Endodermal cell (in vitro differentiated cells): ENCODE data around the gene ADAMTS10. TPM values are rescaled to one million over a fixed set of nuclear protein-coding genes. Genes with fewer than 3 reads are reported as not detected.

Experiments
- DNase-seq: peaks from one replicate; pipeline ENCODE4 v3.0.0-alpha.2; 2017
- H3K27ac ChIP-seq: 2 replicates; pipeline ENCODE4 v1.5.1; 2013; ENCODE audit warnings: mild to moderate bottlenecking, low read depth, low read length, moderate library complexity
- H3K27me3 ChIP-seq: 2 replicates; pipeline ENCODE4 v1.6.1; 2013; ENCODE audit warnings: mild to moderate bottlenecking, low read length, moderate library complexity; ENCODE audit not compliant: insufficient read depth, control insufficient read depth, poor library complexity, severe bottlenecking
- H3K36me3 ChIP-seq: 2 replicates; pipeline ENCODE4 v1.7.0; 2013; ENCODE audit warnings: mild to moderate bottlenecking, low read length, moderate library complexity; ENCODE audit not compliant: control insufficient read depth, insufficient read depth
- H3K4me1 ChIP-seq: one replicate; pipeline ENCODE4 v1.7.0; 2013; ENCODE audit warnings: low read length; ENCODE audit not compliant: control insufficient read depth, insufficient read depth
- H3K4me3 ChIP-seq: 2 replicates; pipeline ENCODE4 v1.5.1; 2013; ENCODE audit warnings: mild to moderate bottlenecking, low read length, moderate library complexity
- H3K9ac ChIP-seq: 2 replicates; pipeline ENCODE4 v1.6.1; 2013; ENCODE audit warnings: mild to moderate bottlenecking, low read length, moderate library complexity; ENCODE audit not compliant: poor library complexity, severe bottlenecking; ENCODE audit errors: extremely low read depth
- H3K9me3 ChIP-seq: 2 replicates; pipeline ENCODE4 v1.6.1; 2013; ENCODE audit warnings: mild to moderate bottlenecking, low read length, moderate library complexity; ENCODE audit not compliant: control insufficient read depth
- H3K27ac Mint-ChIP-seq: 2 replicates; pipeline ENCODE4 v1.8.0; 2020; ENCODE audit warnings: mixed read lengths
- H3K27me3 Mint-ChIP-seq: 2 replicates; pipeline ENCODE4 v1.8.0; 2021; ENCODE audit warnings: mild to moderate bottlenecking, mixed read lengths; ENCODE audit not compliant: insufficient read depth
- H3K36me3 Mint-ChIP-seq: 2 replicates; pipeline ENCODE4 v1.8.0; 2020; ENCODE audit warnings: low read depth, mixed read lengths
- H3K4me1 Mint-ChIP-seq: 2 replicates; pipeline ENCODE4 v1.8.0; 2020; ENCODE audit warnings: mixed read lengths
- H3K4me3 Mint-ChIP-seq: 2 replicates; pipeline ENCODE4 v1.8.0; 2020; ENCODE audit warnings: mild to moderate bottlenecking, moderate library complexity, mixed read lengths
- H3K9me3 Mint-ChIP-seq: 2 replicates; pipeline ENCODE4 v1.8.0; 2020; ENCODE audit warnings: mild to moderate bottlenecking, mixed read lengths
- CTCF ChIP-seq: fragments of 200-600 bp; sonication (generic); conservative IDR thresholded peaks from 2 replicates; pipeline ENCODE4 v1.5.0; 2021; ENCODE audit warnings: antibody characterized with exemption, mild to moderate bottlenecking
- WGBS, 2 experiments: methylation state at CpG; one replicate each; pipeline versions ENCODE4 v1.1.5 to v1.1.7; 2013; ENCODE audit warnings: missing lambda C conversion rate in 2 of 2, mixed read lengths in 1 of 2; ENCODE audit not compliant: insufficient coverage in 1 of 2, insufficient read length in 1 of 2; 5-methylcytosine and 5-hydroxymethylcytosine counted together
- total RNA-seq, 2 donors: library from RNA; stranded (reverse); fragmentation: NEBNext Ultra II Directional in 1 of 2; extraction: Animal tissue kit (Norgen Biotek cat#: 25700) in 1 of 2; gene quantifications; 2 replicates in 1 of 2; 3 replicates in 1 of 2; pipeline ENCODE4 v1.2.1, GENCODE V29; 2021

The ADAMTS10 gene
- total RNA-seq, 2 donors from 2014 or later, result 19.3 to 35.9 TPM

GRCh38 chr19:8552810-8553209, 57.7 kb downstream of the ADAMTS10 start:
- Mint-ChIP-seq H3K4me1 (peaks cover 2% of the 10 kb centered on the region), H3K9me3 (peaks cover 3% of the 10 kb centered on the region), H3K4me3 (no peak overlapping the region), H3K36me3 (peaks cover 7% of the 10 kb centered on the region), H3K27me3 (peaks cover 25% of the 10 kb centered on the region), H3K27ac (no peak overlapping the region)
- no peak overlapping the region for H3K4me3 ChIP-seq
- no peaks in the 10 kb centered on the region for H3K4me1 ChIP-seq
- no peak for TF ChIP-seq CTCF
- H3K36me3 ChIP-seq, result no peaks in the 10 kb centered on the region
- H3K27me3 ChIP-seq, result no peaks in the 10 kb centered on the region
- H3K27ac ChIP-seq, result no peak overlapping the region
- no peaks in the 10 kb centered on the region for H3K9me3 ChIP-seq
- 90 to 98% methylated on average over 5 to 10 of the region's 10 CpGs for WGBS, 2 experiments
- DNase-seq, result peak; percentile 83
- H3K9ac ChIP-seq, result no peak overlapping the region

- H3K27ac Mint-ChIP-seq, result no peak overlapping the region
- Histone ChIP-seq H3K27me3 (no peaks in the 10 kb centered on the region), H3K27ac (no peak overlapping the region), H3K4me1 (no peaks in the 10 kb centered on the region), H3K9ac (no peak overlapping the region), H3K36me3 (peaks cover 3% of the 10 kb centered on the region), H3K9me3 (no peaks in the 10 kb centered on the region), H3K4me3 (no peak overlapping the region)
- H3K36me3 Mint-ChIP-seq, result peaks cover 21% of the 10 kb centered on the region
- H3K4me3 Mint-ChIP-seq, result no peak overlapping the region
- peaks cover 2% of the 10 kb centered on the region for H3K4me1 Mint-ChIP-seq
- H3K9me3 Mint-ChIP-seq, result peaks cover 3% of the 10 kb centered on the region
- 95 to 100% methylated on average over 6 to 15 of the region's 15 CpGs for WGBS, 2 experiments
- peaks cover 21% of the 10 kb centered on the region for H3K27me3 Mint-ChIP-seq
- no peak for DNase-seq
- TF ChIP-seq CTCF, result no peak
These were observed 60.4 kb downstream of the ADAMTS10 start for GRCh38 chr19:8550070-8550469.

- WGBS, 2 experiments, result 94 to 100% methylated on average over 4 to 8 of the region's 8 CpGs
- no peak for DNase-seq
- TF ChIP-seq CTCF, result no peak
- Histone ChIP-seq H3K27me3 (no peaks in the 10 kb centered on the region), H3K36me3 (peaks cover 5% of the 10 kb centered on the region), H3K9ac (no peak overlapping the region), H3K4me3 (no peak overlapping the region), H3K9me3 (no peaks in the 10 kb centered on the region), H3K27ac (no peak overlapping the region), H3K4me1 (no peaks in the 10 kb centered on the region)
- no peaks in the 10 kb centered on the region for H3K27me3 Mint-ChIP-seq
- H3K36me3 Mint-ChIP-seq, result peaks cover 22% of the 10 kb centered on the region
- H3K27ac Mint-ChIP-seq, result no peak overlapping the region
- peaks cover 2% of the 10 kb centered on the region for H3K9me3 Mint-ChIP-seq
- no peak overlapping the region for H3K4me3 Mint-ChIP-seq
- no peaks in the 10 kb centered on the region for H3K4me1 Mint-ChIP-seq
These were observed 64.8 kb downstream of the ADAMTS10 start for GRCh38 chr19:8545743-8546142.
